GM12865 (cell line): ENCODE results near the gene CCT7.
"Not testable (repeated sequence)": the region's sequence is repeated elsewhere in the genome, so short reads cannot be mapped to it uniquely, and the experiment has no call there.

ENCODE experiments used
- DNase-seq: peaks from one replicate; pipeline ENCODE4 v3.0.0; 2010; ENCODE audit warnings: low read depth
- H3K4me3 ChIP-seq: 2 replicates; pipeline ENCODE4 v1.5.1; 2011; ENCODE audit warnings: mild to moderate bottlenecking, low read depth, low read length, control low read depth
- CTCF ChIP-seq: IDR thresholded peaks from 2 replicates; pipeline ENCODE4 v1.5.1; 2011; ENCODE audit warnings: low read length, control low read depth, low read depth, inconsistent platforms; ENCODE audit not compliant: insufficient read depth; ENCODE audit errors: missing control alignments

The CCT7 gene

GRCh38 chr2:73258913-73259215 is 24.8 kb downstream of the CCT7 start:
- no peak overlapping the region for H3K4me3 ChIP-seq
- no peak for DNase-seq
- TF ChIP-seq CTCF, result no peak

GRCh38 chr2:73259276-73259675 is 25.2 kb downstream of the CCT7 start:
- no peak overlapping the region for H3K4me3 ChIP-seq
- TF ChIP-seq CTCF, result no peak
- DNase-seq, result no peak

- no peak for DNase-seq
- TF ChIP-seq CTCF, result no peak
- no peak overlapping the region for H3K4me3 ChIP-seq
Observed at GRCh38 chr2:73259704-73260337, 25.7 kb downstream of the CCT7 start.

GRCh38 chr2:73260338-73260984 is 26.4 kb downstream of the CCT7 start:
- DNase-seq, result peak; percentile 35
- TF ChIP-seq CTCF, result peak; percentile 14
- no peak overlapping the region for H3K4me3 ChIP-seq

DNA sequence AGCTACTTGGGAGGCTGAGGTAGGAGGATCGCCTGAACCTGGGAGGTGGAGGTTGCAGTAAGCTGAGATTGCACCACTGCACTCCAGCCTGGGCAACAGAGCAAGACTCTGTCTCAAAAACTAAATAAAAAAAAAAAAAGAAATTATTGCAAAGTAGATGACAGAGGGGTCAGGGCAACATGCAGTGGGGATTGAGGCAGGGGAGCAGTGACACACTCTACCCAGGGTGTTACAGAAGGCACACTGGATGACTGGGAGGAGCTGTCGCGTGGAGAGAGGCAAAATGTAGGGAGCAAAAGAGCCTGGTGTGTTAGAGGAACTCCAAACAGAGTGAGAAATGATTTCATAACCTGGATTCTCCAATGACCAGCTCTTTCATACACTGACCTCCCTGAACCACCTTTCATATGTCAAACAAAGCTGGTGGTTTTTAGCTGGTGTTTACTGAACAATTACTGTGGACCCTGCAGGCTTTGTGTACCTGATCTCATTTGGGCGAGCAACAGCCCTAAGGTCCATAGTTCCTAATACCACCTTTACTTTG is 28.1 kb downstream of the CCT7 start:
- TF ChIP-seq CTCF, result no peak

DNA sequence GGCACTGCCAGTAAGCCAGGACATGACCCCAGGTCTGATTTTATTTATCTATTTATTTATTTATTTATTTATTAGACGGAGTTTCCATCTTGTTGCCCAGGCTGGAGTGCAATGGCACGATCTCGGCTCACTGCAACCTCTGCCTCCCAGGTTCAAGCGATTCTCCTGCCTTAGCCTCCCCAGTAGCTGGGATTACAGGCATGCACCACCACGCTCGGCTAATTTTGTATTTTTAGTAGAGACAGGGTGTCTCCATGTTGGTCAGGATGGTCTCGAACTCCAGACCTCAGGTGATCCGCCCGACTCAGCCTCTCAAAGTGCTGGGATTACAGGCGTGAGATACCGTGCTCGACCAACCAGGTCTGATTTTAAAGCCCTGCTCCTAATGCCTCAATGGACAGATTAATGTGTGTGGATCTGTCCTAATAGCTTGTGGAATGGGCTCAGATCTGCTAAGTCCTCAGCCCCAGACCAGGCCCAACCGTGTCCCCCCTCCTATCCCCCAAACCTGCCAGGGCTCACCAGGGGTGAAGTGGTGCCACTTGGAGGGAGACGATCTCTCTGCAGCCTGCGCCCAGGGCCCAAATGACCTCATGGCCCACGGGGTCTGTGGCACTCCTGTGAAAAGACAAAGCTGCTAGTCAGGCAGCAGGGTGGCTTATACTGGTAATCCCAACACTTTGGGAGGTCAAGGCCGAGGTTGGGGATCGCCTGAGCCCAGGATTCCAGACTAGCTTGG is 28.8 kb downstream of the CCT7 start:
- DNase-seq, result not testable (repeated sequence)

More for the DNA sequence above, 28.1 kb downstream of the CCT7 start:
- no peak overlapping the region for H3K4me3 ChIP-seq
- no peak for DNase-seq

GRCh38 chr2:73263540-73264331 is 29.6 kb downstream of the CCT7 start:
- DNase-seq, result no peak
- no peak for TF ChIP-seq CTCF

More for the DNA sequence above, 28.8 kb downstream of the CCT7 start:
- H3K4me3 ChIP-seq, result not testable (repeated sequence)

More at GRCh38 chr2:73263540-73264331, 29.6 kb downstream of the CCT7 start:
- H3K4me3 ChIP-seq, result no peak overlapping the region
